Measurements from ENCODE around the gene OR7A10. TPM values are rescaled to one million over a fixed set of nuclear protein-coding genes. Genes with fewer than 3 reads are reported as not detected.
"Not testable (repeated sequence)": the region's sequence is repeated elsewhere in the genome, so short reads cannot be mapped to it uniquely, and the experiment has no call there.

Gene OR7A10
- total RNA-seq, 4 donors from 2014 or later: not detected

- 49 to 80% methylated on average over 3 to 5 of the region's 5 CpGs for WGBS, 2 donors (ENCODE audit: low coverage in 1 of 2)
- no peak for ATAC-seq
- H3K27me3 ChIP-seq: peaks cover 13% of the 10 kb centered on the region
- H3K36me3 ChIP-seq: no peaks in the 10 kb centered on the region
- H3K4me3 ChIP-seq: no peak overlapping the region
- no peaks in the 10 kb centered on the region for H3K4me1 ChIP-seq
- no peaks in the 10 kb centered on the region for H3K9me3 ChIP-seq
- TF ChIP-seq, protein P1, sequence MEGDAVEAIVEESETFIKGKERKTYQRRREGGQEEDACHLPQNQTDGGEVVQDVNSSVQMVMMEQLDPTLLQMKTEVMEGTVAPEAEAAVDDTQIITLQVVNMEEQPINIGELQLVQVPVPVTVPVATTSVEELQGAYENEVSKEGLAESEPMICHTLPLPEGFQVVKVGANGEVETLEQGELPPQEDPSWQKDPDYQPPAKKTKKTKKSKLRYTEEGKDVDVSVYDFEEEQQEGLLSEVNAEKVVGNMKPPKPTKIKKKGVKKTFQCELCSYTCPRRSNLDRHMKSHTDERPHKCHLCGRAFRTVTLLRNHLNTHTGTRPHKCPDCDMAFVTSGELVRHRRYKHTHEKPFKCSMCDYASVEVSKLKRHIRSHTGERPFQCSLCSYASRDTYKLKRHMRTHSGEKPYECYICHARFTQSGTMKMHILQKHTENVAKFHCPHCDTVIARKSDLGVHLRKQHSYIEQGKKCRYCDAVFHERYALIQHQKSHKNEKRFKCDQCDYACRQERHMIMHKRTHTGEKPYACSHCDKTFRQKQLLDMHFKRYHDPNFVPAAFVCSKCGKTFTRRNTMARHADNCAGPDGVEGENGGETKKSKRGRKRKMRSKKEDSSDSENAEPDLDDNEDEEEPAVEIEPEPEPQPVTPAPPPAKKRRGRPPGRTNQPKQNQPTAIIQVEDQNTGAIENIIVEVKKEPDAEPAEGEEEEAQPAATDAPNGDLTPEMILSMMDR (IDR thresholded peaks at IDR 0.05): no peak
- no peak for TF ChIP-seq EP300 (IDR thresholded peaks at IDR 0.05)
- no peak overlapping the region for H3K27ac ChIP-seq
Measured at GRCh38 chr19:14798760-14799159, 50.0 kb downstream of the OR7A10 start.

GRCh38 chr19:14796021-14796420 lies 52.7 kb downstream of the OR7A10 start:
- Histone ChIP-seq H3K27me3 (peaks cover 13% of the 10 kb centered on the region), H3K4me3 (no peak overlapping the region), H3K9me3 (peaks cover 0 to 4% (median 0%) of the 10 kb centered on the region in 3 donors), H3K4me1 (no peaks in the 10 kb centered on the region), H3K36me3 (no peaks in the 10 kb centered on the region), H3K27ac (no peak overlapping the region)
- 88 to 95% methylated on average over 5 to 6 of the region's 11 CpGs for WGBS, 2 donors (ENCODE audit: low coverage in 1 of 2)
- no peak for ATAC-seq
- TF ChIP-seq, protein P1 (IDR thresholded peaks at IDR 0.05): no peak
- TF ChIP-seq POLR2AphosphoS5 (IDR thresholded peaks at IDR 0.05) (no peak), POLR2A (IDR thresholded peaks at IDR 0.05) (no peak), EP300 (IDR thresholded peaks at IDR 0.05) (no peak)

DNA sequence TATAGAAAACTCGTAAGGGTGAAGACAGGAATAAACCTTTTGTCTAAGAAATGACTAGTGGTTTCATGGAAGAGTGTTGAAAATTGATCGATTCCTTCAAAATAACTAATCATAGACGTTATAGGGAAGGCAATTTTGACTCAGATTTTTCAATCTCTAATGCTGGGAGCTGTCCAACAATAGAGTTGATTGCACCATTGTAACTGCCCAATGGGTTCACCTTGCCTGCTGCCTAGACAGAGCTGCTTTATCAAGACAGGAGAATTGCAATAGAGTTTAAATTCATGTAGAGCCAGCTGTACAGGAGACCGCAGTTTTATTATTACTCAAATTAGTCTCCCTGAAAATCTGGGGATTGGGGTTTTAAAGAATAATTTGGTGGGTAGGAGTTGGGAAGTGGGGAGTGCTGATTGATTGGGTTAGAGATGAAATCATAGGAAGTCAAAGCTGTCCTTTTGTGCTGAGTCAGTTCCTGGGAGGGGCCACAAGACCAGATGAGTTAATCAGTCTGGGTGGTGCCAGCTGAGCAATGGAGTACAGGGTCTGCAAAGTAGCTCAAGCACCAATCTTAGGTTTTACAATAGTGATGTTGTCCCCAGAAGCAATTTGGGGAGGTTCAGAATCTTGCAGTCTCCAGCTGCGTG lies 53.5 kb downstream of the OR7A10 start:
- Histone ChIP-seq H3K4me3 (no peak overlapping the region), H3K9me3 (peaks cover 0 to 4% (median 0%) of the 10 kb centered on the region in 3 donors), H3K27ac (no peak overlapping the region), H3K36me3 (no peaks in the 10 kb centered on the region), H3K27me3 (peaks cover 13% of the 10 kb centered on the region), H3K4me1 (no peaks in the 10 kb centered on the region)
- no peak for TF ChIP-seq POLR2AphosphoS5 (IDR thresholded peaks at IDR 0.05)
- no peak for TF ChIP-seq EP300 (IDR thresholded peaks at IDR 0.05)
- no peak for TF ChIP-seq POLR2A (IDR thresholded peaks at IDR 0.05)
- TF ChIP-seq, protein P1 (IDR thresholded peaks at IDR 0.05): no peak
- WGBS, 2 donors (ENCODE audit: low coverage in 1 of 2): 67 to 72% methylated on average over 5 of the region's 5 CpGs
- no peak for ATAC-seq

- 47 to 76% methylated on average over 3 to 6 of the region's 6 CpGs for WGBS, 2 donors (ENCODE audit: low coverage in 1 of 2)
- not testable (repeated sequence) for ATAC-seq
Measured at GRCh38 chr19:14792250-14792649, 56.5 kb downstream of the OR7A10 start.

More at GRCh38 chr19:14792250-14792649, 56.5 kb downstream of the OR7A10 start:
- peaks cover 0 to 10% (median 0%) of the 10 kb centered on the region in 3 donors for H3K9me3 ChIP-seq
- H3K4me1 ChIP-seq, H3K27me3 ChIP-seq, H3K27ac ChIP-seq, H3K36me3 ChIP-seq, H3K4me3 ChIP-seq: not testable (repeated sequence)

Small RNA genes within 50 kb of the gene (small RNA-seq; reads per million reads assigned to genes)
- 0 reads per million in 4 donors for gene AC005255.1
- gene OR7A18P: 0 reads per million in 4 donors

Other genes with a start within 250 kb of the OR7A10 start
- not detected for gene ADGRE3, start 174.1 kb downstream of the OR7A10 start, total RNA-seq
- gene ZNF333, start 158.9 kb downstream of the OR7A10 start, total RNA-seq: 10 to 100 TPM; 22.6 to 35.6 (median 28.1) TPM
- 1 to 10 TPM; 1.0 to 4.4 (median 1.4) TPM for gene ADGRE2, start 70.4 kb downstream of the OR7A10 start, total RNA-seq
- not detected for gene OR7A5, start 13.7 kb downstream of the OR7A10 start, total RNA-seq
- not detected for gene OR7C1, start 13.7 kb downstream of the OR7A10 start, total RNA-seq
- not detected for gene OR7A17, start 37.2 kb upstream of the OR7A10 start, total RNA-seq
- gene OR7C2, start 92.6 kb upstream of the OR7A10 start, total RNA-seq: not detected
- gene SLC1A6, start 130.9 kb upstream of the OR7A10 start, total RNA-seq: under 1 TPM in 1 of 4 donors, not detected in 3; 0.23 TPM
- not detected for gene CASP14, start 200.6 kb upstream of the OR7A10 start, total RNA-seq
- not detected for gene OR1I1, start 233.3 kb upstream of the OR7A10 start, total RNA-seq